Trophoblast cell (in vitro differentiated cells and primary cell): ENCODE data around the gene FNBP1.

Experiments used
- DNase-seq, 2 donors: peaks; one replicate each; pipeline ENCODE4 v3.0.0-alpha.2; 2016
- H2AFZ ChIP-seq: 2 replicates; pipeline ENCODE4 v1.6.1; 2013; ENCODE audit warnings: low read length, moderate library complexity, mild to moderate bottlenecking; ENCODE audit not compliant: insufficient read depth, poor library complexity
- H2AK5ac ChIP-seq: 2 replicates; pipeline ENCODE4 v1.6.1; 2013; ENCODE audit warnings: mild to moderate bottlenecking, low read length
- H2BK120ac ChIP-seq: 2 replicates; pipeline ENCODE4 v1.6.1; 2013; ENCODE audit warnings: low read length, mild to moderate bottlenecking, moderate library complexity; ENCODE audit not compliant: insufficient read depth, poor library complexity
- H2BK12ac ChIP-seq: 2 replicates; pipeline ENCODE4 v1.6.1; 2013; ENCODE audit warnings: mild to moderate bottlenecking, low read length, moderate library complexity
- H2BK5ac ChIP-seq: 2 replicates; pipeline ENCODE4 v1.6.1; 2013; ENCODE audit warnings: low read length, low read depth, moderate library complexity, mild to moderate bottlenecking; ENCODE audit not compliant: poor library complexity
- H3K14ac ChIP-seq: 2 replicates; pipeline ENCODE4 v1.6.1; 2013; ENCODE audit warnings: mild to moderate bottlenecking, low read length
- H3K18ac ChIP-seq: 2 replicates; pipeline ENCODE4 v1.6.1; 2013; ENCODE audit warnings: mild to moderate bottlenecking, low read length
- H3K23ac ChIP-seq: 2 replicates; pipeline ENCODE4 v1.6.1; 2013; ENCODE audit warnings: low read length
- H3K27ac ChIP-seq: 2 replicates; pipeline ENCODE4 v1.5.1; 2013; ENCODE audit warnings: low read depth, mild to moderate bottlenecking, inconsistent platforms, low read length, moderate library complexity
- H3K27me3 ChIP-seq: 2 replicates; pipeline ENCODE4 v1.6.1; 2013; ENCODE audit warnings: inconsistent platforms, mild to moderate bottlenecking, low read length, moderate library complexity; ENCODE audit not compliant: insufficient read depth
- H3K36me3 ChIP-seq, 2 experiments: 1 replicate in 1 of 2; 2 replicates in 1 of 2; pipeline ENCODE4 v1.6.1; 2013; ENCODE audit warnings: low read length in 2 of 2, mild to moderate bottlenecking in 2 of 2, moderate library complexity in 1 of 2; ENCODE audit not compliant: insufficient read depth in 2 of 2, control insufficient read depth in 1 of 2
- H3K4ac ChIP-seq: 2 replicates; pipeline ENCODE4 v1.6.1; 2013; ENCODE audit warnings: low read depth, mild to moderate bottlenecking, low read length, moderate library complexity
- H3K4me1 ChIP-seq, 2 experiments: 1 replicate in 1 of 2; 2 replicates in 1 of 2; pipeline ENCODE4 v1.6.1; 2013; ENCODE audit warnings: low read length in 2 of 2, mild to moderate bottlenecking in 2 of 2, moderate library complexity in 1 of 2; ENCODE audit not compliant: insufficient read depth in 2 of 2, control insufficient read depth in 1 of 2
- H3K4me2 ChIP-seq: 2 replicates; pipeline ENCODE4 v1.6.1; 2013; ENCODE audit warnings: inconsistent platforms, mild to moderate bottlenecking, low read length, moderate library complexity
- H3K4me3 ChIP-seq: 2 replicates; pipeline ENCODE4 v1.5.1; 2013; ENCODE audit warnings: mild to moderate bottlenecking, low read depth, low read length, inconsistent platforms
- H3K79me1 ChIP-seq: one replicate; pipeline ENCODE4 v1.6.1; 2013; ENCODE audit warnings: low read length
- H3K79me2 ChIP-seq: 2 replicates; pipeline ENCODE4 v1.6.1; 2013; ENCODE audit warnings: low read length, mild to moderate bottlenecking; ENCODE audit not compliant: control insufficient read depth, insufficient read depth, poor library complexity
- H3K9ac ChIP-seq: 2 replicates; pipeline ENCODE4 v1.6.1; 2013; ENCODE audit warnings: mild to moderate bottlenecking, low read length
- H3K9me3 ChIP-seq: 2 replicates; pipeline ENCODE4 v1.6.1; 2013; ENCODE audit warnings: low read depth, mild to moderate bottlenecking, control low read depth, inconsistent platforms, low read length; ENCODE audit not compliant: insufficient read depth
- H4K12ac ChIP-seq: 2 replicates; pipeline ENCODE4 v1.6.1; 2013; ENCODE audit warnings: low read depth, mild to moderate bottlenecking, low read length, moderate library complexity
- H4K8ac ChIP-seq: 2 replicates; pipeline ENCODE4 v1.6.1; 2013; ENCODE audit warnings: low read depth, mild to moderate bottlenecking, low read length, moderate library complexity
- H4K91ac ChIP-seq: one replicate; pipeline ENCODE4 v1.6.1; 2013; ENCODE audit warnings: low read depth, mild to moderate bottlenecking, low read length, moderate library complexity
- WGBS: extraction: QIAGEN DNeasy Blood & Tissue Kit; methylation state at CpG from one replicate; pipeline ENCODE4 v1.1.7; 2013; ENCODE audit warnings: missing lambda C conversion rate; ENCODE audit not compliant: insufficient read length, insufficient coverage; ENCODE audit errors: extremely low coverage; 5-methylcytosine and 5-hydroxymethylcytosine counted together

Gene FNBP1

GRCh38 chr9:129902740-129903134, 140.3 kb downstream of the FNBP1 start:
- DNase-seq: no peak
- no peaks in the 10 kb centered on the region for H3K79me2 ChIP-seq
- H3K27ac ChIP-seq: no peak overlapping the region
- no peaks in the 10 kb centered on the region for H3K79me1 ChIP-seq
- H4K8ac ChIP-seq: no peak overlapping the region
- no peak overlapping the region for H3K18ac ChIP-seq
- H3K4ac ChIP-seq: no peak overlapping the region
- no peak overlapping the region for H4K91ac ChIP-seq
- no peaks in the 10 kb centered on the region for H3K27me3 ChIP-seq
- no peak overlapping the region for H3K4me2 ChIP-seq
- no peak overlapping the region for H2AK5ac ChIP-seq
- H3K23ac ChIP-seq: no peak overlapping the region
- H2BK12ac ChIP-seq: no peak overlapping the region
- H2AFZ ChIP-seq: no peak overlapping the region
- H2BK120ac ChIP-seq: no peak overlapping the region
- H3K4me1 ChIP-seq: no peaks in the 10 kb centered on the region
- no peak overlapping the region for H3K14ac ChIP-seq
- peaks cover 8 to 17% of the 10 kb centered on the region in 2 experiments for H3K36me3 ChIP-seq
- no peak overlapping the region for H4K12ac ChIP-seq
- no peak overlapping the region for H3K9ac ChIP-seq
- H3K4me3 ChIP-seq: no peak overlapping the region
- WGBS: no CpG with 5 or more reads among the region's 8 CpGs
- H2BK5ac ChIP-seq: no peak overlapping the region
- no peaks in the 10 kb centered on the region for H3K9me3 ChIP-seq

GRCh38 chr9:129901993-129902739, 140.8 kb downstream of the FNBP1 start:
- H3K23ac ChIP-seq: no peak overlapping the region
- no peaks in the 10 kb centered on the region for H3K4me1 ChIP-seq
- no peak overlapping the region for H3K18ac ChIP-seq
- H2BK120ac ChIP-seq: no peak overlapping the region
- H3K4me3 ChIP-seq: no peak overlapping the region
- H3K79me1 ChIP-seq: no peaks in the 10 kb centered on the region
- peaks cover 8 to 13% of the 10 kb centered on the region in 2 experiments for H3K36me3 ChIP-seq
- no peak overlapping the region for H4K8ac ChIP-seq
- no peak overlapping the region for H3K14ac ChIP-seq
- H3K9me3 ChIP-seq: no peaks in the 10 kb centered on the region
- H2AK5ac ChIP-seq: no peak overlapping the region
- no peak overlapping the region for H4K91ac ChIP-seq
- no peak overlapping the region for H2BK12ac ChIP-seq
- H3K27ac ChIP-seq: no peak overlapping the region
- H3K9ac ChIP-seq: no peak overlapping the region
- H2BK5ac ChIP-seq: no peak overlapping the region
- H3K4me2 ChIP-seq: no peak overlapping the region
- H3K27me3 ChIP-seq: no peaks in the 10 kb centered on the region
- no peak for DNase-seq
- H2AFZ ChIP-seq: no peak overlapping the region
- WGBS: no CpG with 5 or more reads among the region's 9 CpGs
- no peak overlapping the region for H4K12ac ChIP-seq
- H3K79me2 ChIP-seq: no peaks in the 10 kb centered on the region
- H3K4ac ChIP-seq: no peak overlapping the region

GRCh38 chr9:129900263-129901027, 142.5 kb downstream of the FNBP1 start:
- no peak overlapping the region for H2BK5ac ChIP-seq
- no peak overlapping the region for H3K27ac ChIP-seq
- no peaks in the 10 kb centered on the region for H3K4me1 ChIP-seq
- H4K12ac ChIP-seq: no peak overlapping the region
- no peak overlapping the region for H2BK12ac ChIP-seq
- no peak overlapping the region for H3K14ac ChIP-seq
- no peak overlapping the region for H2BK120ac ChIP-seq
- no peak overlapping the region for H3K18ac ChIP-seq
- no CpG with 5 or more reads among the region's 20 CpGs for WGBS
- no peak overlapping the region for H3K4me2 ChIP-seq
- H3K4me3 ChIP-seq: no peak overlapping the region
- no peaks in the 10 kb centered on the region for H3K79me1 ChIP-seq
- H3K79me2 ChIP-seq: no peaks in the 10 kb centered on the region
- peaks cover 8 to 18% of the 10 kb centered on the region in 2 experiments for H3K36me3 ChIP-seq
- H3K23ac ChIP-seq: no peak overlapping the region
- H2AFZ ChIP-seq: no peak overlapping the region
- H2AK5ac ChIP-seq: no peak overlapping the region
- H3K27me3 ChIP-seq: no peaks in the 10 kb centered on the region
- DNase-seq: no peak
- H3K9ac ChIP-seq: no peak overlapping the region
- no peak overlapping the region for H4K91ac ChIP-seq
- no peaks in the 10 kb centered on the region for H3K9me3 ChIP-seq
- no peak overlapping the region for H3K4ac ChIP-seq
- H4K8ac ChIP-seq: no peak overlapping the region

GRCh38 chr9:129899620-129900019, 143.4 kb downstream of the FNBP1 start:
- Histone ChIP-seq H2BK120ac (no peak overlapping the region), H3K4me1 (no peaks in the 10 kb centered on the region), H3K36me3 (peaks cover 8 to 19% of the 10 kb centered on the region in 2 experiments), H3K23ac (no peak overlapping the region), H3K14ac (no peak overlapping the region), H3K27me3 (no peaks in the 10 kb centered on the region), H3K79me2 (no peaks in the 10 kb centered on the region), H2BK5ac (no peak overlapping the region), H2BK12ac (no peak overlapping the region), H3K27ac (no peak overlapping the region), H3K4ac (no peak overlapping the region), H3K4me2 (no peak overlapping the region), H3K9me3 (no peaks in the 10 kb centered on the region), H2AK5ac (no peak overlapping the region), H4K12ac (no peak overlapping the region), H3K4me3 (no peak overlapping the region), H2AFZ (no peak overlapping the region), H4K91ac (no peak overlapping the region), H4K8ac (no peak overlapping the region), H3K9ac (no peak overlapping the region), H3K18ac (no peak overlapping the region), H3K79me1 (no peaks in the 10 kb centered on the region)
- DNase-seq: no peak
- WGBS: no CpG with 5 or more reads among the region's 2 CpGs
